ENCODE results near the gene NOBOX.

NOBOX gene

GRCh38 chr7:144398911-144399310, 4.6 kb downstream of the NOBOX start:
- no peak for DNase-seq (ENCODE audit: low spot score)
- no peak overlapping the region for H3K27ac ChIP-seq
- ChIA-PET CTCF (no interaction called here), POLR2A (ENCODE audit: low non-redundant PET) (no interaction called here)
- no peak for TF ChIP-seq CTCF (conservative IDR thresholded peaks at IDR 0.05; ENCODE audit: low read depth)

- ChIA-PET CTCF (no interaction called here), POLR2A (ENCODE audit: low non-redundant PET) (no interaction called here)
- DNase-seq (ENCODE audit: low spot score) = no peak
- TF ChIP-seq CTCF (conservative IDR thresholded peaks at IDR 0.05; ENCODE audit: low read depth) = no peak
- H3K27ac ChIP-seq = no peak overlapping the region
These were observed 5.2 kb downstream of the NOBOX start for GRCh38 chr7:144398291-144398690.

GRCh38 chr7:144397086-144397485, 6.4 kb downstream of the NOBOX start:
- TF ChIP-seq CTCF (conservative IDR thresholded peaks at IDR 0.05; ENCODE audit: low read depth) = no peak
- ChIA-PET POLR2A (ENCODE audit: low non-redundant PET) (no interaction called here), CTCF (no interaction called here)
- DNase-seq (ENCODE audit: low spot score) = no peak
- no peak overlapping the region for H3K27ac ChIP-seq

- peak; percentile 83 for TF ChIP-seq CTCF (conservative IDR thresholded peaks at IDR 0.05; ENCODE audit: low read depth)
- H3K27ac ChIP-seq = no peak overlapping the region
- ChIA-PET POLR2A (ENCODE audit: low non-redundant PET) (no interaction called here), CTCF (interaction anchor here (1.3 to 1.5 kb wide), 2 partner anchors 46 to 56 kb away, joined by 4 to 8 read pairs; no protein-coding TSS in a partner anchor)
- peak; percentile 49 for DNase-seq (ENCODE audit: low spot score)
These were observed 11.7 kb downstream of the NOBOX start for GRCh38 chr7:144391823-144392255.

- H3K27ac ChIP-seq = no peak overlapping the region
- TF ChIP-seq CTCF (conservative IDR thresholded peaks at IDR 0.05; ENCODE audit: low read depth) = no peak
- CTCF ChIA-PET = interaction anchor here (1.5 kb wide), 1 partner anchor 46 kb away, joined by 8 read pairs; no protein-coding TSS in a partner anchor
- POLR2A ChIA-PET (ENCODE audit: low non-redundant PET) = no interaction called here
- no peak for DNase-seq (ENCODE audit: low spot score)
These were observed 12.5 kb downstream of the NOBOX start for GRCh38 chr7:144391014-144391413.

GRCh38 chr7:144390481-144390880, 13.0 kb downstream of the NOBOX start:
- CTCF ChIA-PET = no interaction called here
- POLR2A ChIA-PET (ENCODE audit: low non-redundant PET) = no interaction called here
- no peak for TF ChIP-seq CTCF (conservative IDR thresholded peaks at IDR 0.05; ENCODE audit: low read depth)
- H3K27ac ChIP-seq = no peak overlapping the region
- DNase-seq (ENCODE audit: low spot score) = no peak

- no peak for TF ChIP-seq CTCF (conservative IDR thresholded peaks at IDR 0.05; ENCODE audit: low read depth)
- no peak for DNase-seq (ENCODE audit: low spot score)
- ChIA-PET CTCF (no interaction called here), POLR2A (ENCODE audit: low non-redundant PET) (no interaction called here)
- no peak overlapping the region for H3K27ac ChIP-seq
These were observed 14.5 kb downstream of the NOBOX start for GRCh38 chr7:144388950-144389349.
